GM12873 (cell line): ENCODE results near the gene SOBP.

ENCODE experiments used
- CTCF ChIP-seq: IDR thresholded peaks from 2 replicates; pipeline ENCODE4 v1.5.1; 2012; ENCODE audit warnings: low read depth, mild to moderate bottlenecking, moderate library complexity, low read length, control low read depth; ENCODE audit not compliant: insufficient read depth; ENCODE audit errors: missing control alignments

Gene SOBP

GRCh38 chr6:107491760-107492660 is 2.1 kb downstream of the SOBP start:
- no peak for TF ChIP-seq CTCF

- no peak for TF ChIP-seq CTCF
Observed at GRCh38 chr6:107493158-107494057, 3.5 kb downstream of the SOBP start.

- TF ChIP-seq CTCF, result no peak
Observed at GRCh38 chr6:107495196-107495643, 5.3 kb downstream of the SOBP start.

GRCh38 chr6:107495971-107496370 is 6.1 kb downstream of the SOBP start:
- no peak for TF ChIP-seq CTCF

- no peak for TF ChIP-seq CTCF
Observed at GRCh38 chr6:107496892-107497684, 7.2 kb downstream of the SOBP start.

GRCh38 chr6:107504270-107505026 is 14.5 kb downstream of the SOBP start:
- no peak for TF ChIP-seq CTCF
